Transverse colon (tissue), 4 donors: ENCODE data around the gene GCC1. TPM values are rescaled to one million over a fixed set of nuclear protein-coding genes. Genes with fewer than 3 reads are reported as not detected.
"Not testable (repeated sequence)": the region's sequence is repeated elsewhere in the genome, so short reads cannot be mapped to it uniquely, and the experiment has no call there.

ENCODE experiments used
- DNase-seq: peaks from one replicate; pipeline ENCODE4 v3.0.0-alpha.2; 2019
- H3K27ac ChIP-seq, 4 donors: fragments of 200-600 bp; sonication (generic); 2 replicates each; pipeline ENCODE4 v1.5.1; 2016 to 2018; ENCODE audit warnings: inconsistent platforms in 4 of 4
- H3K27me3 ChIP-seq: fragments of 200-600 bp; sonication (generic); 2 replicates; pipeline ENCODE4 v1.5.1; 2017; ENCODE audit warnings: inconsistent platforms
- H3K36me3 ChIP-seq, 4 donors: fragments of 200-600 bp; sonication (generic); 2 replicates each; pipeline ENCODE4 v1.5.1; 2017 to 2019; ENCODE audit warnings: inconsistent platforms in 4 of 4
- H3K4me1 ChIP-seq, 4 donors: fragments of 200-600 bp; sonication (generic); 2 replicates each; pipeline ENCODE4 v1.5.1; 2017 to 2020; ENCODE audit warnings: inconsistent platforms in 4 of 4
- H3K4me3 ChIP-seq, 4 donors: fragments of 200-600 bp; sonication (generic); 1 replicate in 1 of 4; 2 replicates in 3 of 4; pipeline versions ENCODE4 v1.5.1 to v1.6.1; 2017 to 2019; ENCODE audit warnings: inconsistent platforms in 4 of 4
- H3K9me3 ChIP-seq, 2 donors: fragments of 200-600 bp; sonication (generic); 2 replicates each; pipeline ENCODE4 v1.5.1; 2017 to 2019; ENCODE audit warnings: inconsistent platforms in 2 of 2
- EP300 ChIP-seq: sonication (generic); formaldehyde crosslinking; IDR thresholded peaks from one replicate; pipeline ENCODE4 v1.6.1; 2017; ENCODE audit warnings: antibody characterized with exemption, low read depth
- POLR2A ChIP-seq: fragments of 450-650 bp; IDR thresholded peaks from one replicate; pipeline ENCODE4 v1.6.1; 2016; ENCODE audit warnings: antibody characterized with exemption, mild to moderate bottlenecking, moderate library complexity
- POLR2AphosphoS5 ChIP-seq, 3 donors: sonication (generic); formaldehyde crosslinking; IDR thresholded peaks; one replicate each; pipeline ENCODE4 v1.6.1; 2016; ENCODE audit warnings: antibody characterized with exemption in 3 of 3
- WGBS, 2 donors: methylation state at CpG; one replicate each; pipeline ENCODE4 v1.1.5; 2018; ENCODE audit warnings: low coverage in 1 of 2; 5-methylcytosine and 5-hydroxymethylcytosine counted together
- in situ Hi-C, 4 donors: fragments of 200-750 bp; cut with MboI; loops; one replicate each; pipeline versions ENCODE4 v1.15.0 to v1.15.1; 2017; ENCODE audit warnings: low sequenced_read_pairs in 3 of 4, low pct_ligation_motif_present in 1 of 4, low pct_unique_long_range_greater_than_20kb in 1 of 4
- intact Hi-C: fragments of 100-400 bp; cut with DNase I; formaldehyde crosslinking; loops from one replicate; pipeline ENCODE4 v1.15.1; 2023; ENCODE audit warnings: low total_unique reads
- total RNA-seq, 4 donors: library from RNA; depleted of rRNA; stranded (reverse); fragments of >200 nt; gene quantifications; one replicate each; pipeline ENCODE4 v1.1.0, GENCODE V29; 2016
- TF ChIP-seq, protein P1 (sequence below), 5 experiments: fragments of 200-600 bp in 3 of 5; fragments of 450-650 bp in 2 of 5; sonication (generic) in 3 of 5; IDR thresholded peaks; 1 replicate in 2 of 5; 2 replicates in 3 of 5; pipeline ENCODE4 v1.5.1; 2016 to 2017; ENCODE audit warnings: antibody characterized with exemption in 5 of 5, inconsistent platforms in 3 of 5, mild to moderate bottlenecking in 2 of 5, moderate library complexity in 1 of 5

The GCC1 gene
- total RNA-seq, 4 donors from 2014 or later, result 10.3 to 20.5 (median 18.9) TPM

DNA sequence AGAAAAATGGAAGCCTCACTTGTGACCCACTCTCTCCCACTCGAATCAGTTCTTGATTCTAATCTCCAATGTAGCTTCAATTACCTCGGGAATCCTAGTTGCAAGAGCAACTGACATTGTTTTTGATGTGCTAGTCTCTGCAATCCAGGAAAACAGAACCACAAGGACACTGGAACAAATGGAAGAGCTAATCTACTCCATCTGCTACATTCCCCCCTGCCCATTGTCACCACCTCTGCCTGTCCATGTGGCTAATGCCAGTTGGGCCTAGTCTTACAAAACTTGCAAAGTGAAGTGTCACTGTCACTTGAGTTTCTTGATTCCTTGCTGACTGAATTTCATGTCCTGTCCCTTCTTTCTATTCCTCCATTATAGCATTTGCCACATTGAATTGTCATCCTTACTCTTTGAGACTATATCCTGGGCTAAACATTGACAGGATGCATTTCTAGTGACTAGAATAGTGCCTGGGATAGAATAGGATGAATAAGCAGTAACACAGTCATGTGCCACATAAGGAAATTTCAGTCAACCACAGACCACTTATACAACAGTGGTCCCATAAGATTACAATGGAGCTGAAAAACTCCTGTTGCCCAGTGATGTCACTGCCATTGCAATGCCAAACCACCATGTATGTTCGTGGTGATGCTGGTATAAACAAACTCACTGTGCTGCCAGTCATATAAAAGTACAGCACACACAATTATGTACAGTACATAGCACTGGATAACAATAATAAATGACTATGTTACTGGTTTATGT lies 13.5 kb downstream of the GCC1 start:
- Histone ChIP-seq H3K4me3 (no peak overlapping the region), H3K27me3 (no peaks in the 10 kb centered on the region), H3K27ac (no peak overlapping the region), H3K9me3 (no peaks in the 10 kb centered on the region), H3K36me3 (no peaks in the 10 kb centered on the region), H3K4me1 (no peaks in the 10 kb centered on the region)
- intact Hi-C loops, result no loop called here
- in situ Hi-C loops, result no loop called here
- TF ChIP-seq POLR2AphosphoS5 (IDR thresholded peaks at IDR 0.05) (no peak), EP300 (no peak), POLR2A (no peak)
- TF ChIP-seq, protein P1, sequence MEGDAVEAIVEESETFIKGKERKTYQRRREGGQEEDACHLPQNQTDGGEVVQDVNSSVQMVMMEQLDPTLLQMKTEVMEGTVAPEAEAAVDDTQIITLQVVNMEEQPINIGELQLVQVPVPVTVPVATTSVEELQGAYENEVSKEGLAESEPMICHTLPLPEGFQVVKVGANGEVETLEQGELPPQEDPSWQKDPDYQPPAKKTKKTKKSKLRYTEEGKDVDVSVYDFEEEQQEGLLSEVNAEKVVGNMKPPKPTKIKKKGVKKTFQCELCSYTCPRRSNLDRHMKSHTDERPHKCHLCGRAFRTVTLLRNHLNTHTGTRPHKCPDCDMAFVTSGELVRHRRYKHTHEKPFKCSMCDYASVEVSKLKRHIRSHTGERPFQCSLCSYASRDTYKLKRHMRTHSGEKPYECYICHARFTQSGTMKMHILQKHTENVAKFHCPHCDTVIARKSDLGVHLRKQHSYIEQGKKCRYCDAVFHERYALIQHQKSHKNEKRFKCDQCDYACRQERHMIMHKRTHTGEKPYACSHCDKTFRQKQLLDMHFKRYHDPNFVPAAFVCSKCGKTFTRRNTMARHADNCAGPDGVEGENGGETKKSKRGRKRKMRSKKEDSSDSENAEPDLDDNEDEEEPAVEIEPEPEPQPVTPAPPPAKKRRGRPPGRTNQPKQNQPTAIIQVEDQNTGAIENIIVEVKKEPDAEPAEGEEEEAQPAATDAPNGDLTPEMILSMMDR (IDR thresholded peaks at IDR 0.05), result no peak
- WGBS, 2 donors, result 50 to 75% methylated on average over 1 to 3 of the region's 3 CpGs
- DNase-seq, result no peak

DNA sequence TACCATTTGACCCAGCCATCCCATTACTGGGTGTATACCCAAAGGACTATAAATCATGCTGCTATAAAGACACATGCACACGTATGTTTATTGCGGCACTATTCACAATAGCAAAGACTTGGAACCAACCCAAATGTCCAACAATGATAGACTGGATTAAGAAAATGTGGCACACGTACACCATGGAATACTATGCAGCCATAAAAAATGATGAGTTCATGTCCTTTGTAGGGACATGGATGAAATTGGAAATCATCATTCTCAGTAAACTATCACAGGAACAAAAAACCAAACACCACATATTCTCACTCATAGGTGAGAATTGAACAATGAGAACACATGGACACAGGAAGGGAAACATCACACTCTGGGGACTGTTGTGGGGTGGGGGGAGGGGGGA lies 17.4 kb downstream of the GCC1 start:
- H3K36me3 ChIP-seq, intact Hi-C loops, H3K4me1 ChIP-seq, H3K4me3 ChIP-seq, H3K9me3 ChIP-seq, in situ Hi-C loops, H3K27ac ChIP-seq, DNase-seq, H3K27me3 ChIP-seq: not testable (repeated sequence)
- WGBS, 2 donors, result no CpG with 5 or more reads among the region's 3 CpGs

DNA sequence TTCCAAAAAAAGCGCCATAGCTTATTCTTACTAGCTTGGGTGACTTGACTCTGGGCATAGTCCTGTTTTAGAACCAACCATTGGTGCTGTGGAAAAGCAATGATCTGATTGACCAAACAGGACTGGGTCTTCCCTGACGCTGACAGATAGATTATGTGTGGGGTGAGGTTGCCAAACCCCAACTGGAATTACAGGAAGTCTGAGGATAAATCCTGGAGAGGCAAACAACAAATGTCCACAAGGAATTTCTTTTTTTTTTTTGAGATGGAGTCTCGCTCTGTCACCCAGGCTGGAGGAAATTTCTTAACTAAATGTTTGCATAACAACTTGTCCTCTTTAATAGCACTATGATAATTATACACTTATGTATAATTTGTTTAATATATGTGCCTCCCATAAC lies 19.2 kb downstream of the GCC1 start:
- DNase-seq, result no peak
- Histone ChIP-seq H3K9me3 (peaks cover 0 to 3% of the 10 kb centered on the region in 2 donors), H3K27ac (no peak overlapping the region), H3K4me3 (no peak overlapping the region), H3K4me1 (no peaks in the 10 kb centered on the region), H3K36me3 (no peaks in the 10 kb centered on the region), H3K27me3 (no peaks in the 10 kb centered on the region)
- 76 to 80% methylated on average over 2 to 3 of the region's 3 CpGs for WGBS, 2 donors
- TF ChIP-seq EP300 (no peak), POLR2AphosphoS5 (IDR thresholded peaks at IDR 0.05) (no peak), POLR2A (no peak)
- TF ChIP-seq, protein P1 (IDR thresholded peaks at IDR 0.05), result no peak
- intact Hi-C loops, result no loop called here
- in situ Hi-C loops, result no loop called here

DNA sequence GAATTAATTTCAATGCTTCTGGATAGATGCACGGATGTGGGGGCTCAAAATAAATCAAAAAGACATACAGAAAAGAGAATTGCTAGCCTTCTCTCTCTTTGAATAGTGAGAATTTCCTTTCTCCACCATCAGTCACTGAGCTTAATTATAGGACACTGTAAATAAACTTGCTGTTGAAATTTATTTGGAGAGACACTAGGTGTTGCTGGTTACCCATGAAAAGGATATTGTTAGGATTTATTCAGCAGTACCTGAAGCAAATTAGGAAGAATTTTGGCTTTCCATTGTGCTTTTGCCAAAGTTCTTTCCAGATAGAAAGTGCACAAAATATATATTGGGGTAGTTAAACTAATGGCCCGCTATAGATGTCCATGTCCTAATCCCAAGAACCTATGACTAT lies 27.6 kb downstream of the GCC1 start:
- WGBS, 2 donors, result 75 to 81% methylated on average over 1 to 2 of the region's 2 CpGs
- no peaks in the 10 kb centered on the region for H3K9me3 ChIP-seq

DNA sequence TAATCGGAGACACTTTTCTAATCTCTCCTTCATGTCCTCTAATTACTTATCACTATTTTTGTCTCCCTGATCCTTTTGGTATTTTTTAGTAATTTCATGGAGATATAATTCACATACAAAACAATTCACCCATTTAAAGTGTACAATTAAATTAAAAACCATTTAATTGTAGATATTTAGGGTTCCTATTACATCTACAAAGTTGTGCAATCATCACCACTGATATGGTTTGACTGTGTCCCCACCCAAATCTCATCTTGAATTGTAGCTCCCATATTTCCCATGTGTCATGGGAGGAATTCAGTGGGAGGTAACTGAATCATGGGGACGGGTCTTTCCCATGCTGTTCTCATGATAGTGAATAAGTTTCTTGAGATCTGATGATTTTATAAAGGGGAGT lies 29.0 kb downstream of the GCC1 start:
- Histone ChIP-seq H3K9me3 (no peaks in the 10 kb centered on the region), H3K4me1 (no peaks in the 10 kb centered on the region), H3K27me3 (no peaks in the 10 kb centered on the region), H3K27ac (no peak overlapping the region), H3K4me3 (no peak overlapping the region), H3K36me3 (no peaks in the 10 kb centered on the region)
- intact Hi-C loops, result no loop called here
- in situ Hi-C loops, result no loop called here
- 88 to 93% methylated on average over 1 to 2 of the region's 2 CpGs for WGBS, 2 donors
- no peak for DNase-seq
- TF ChIP-seq POLR2AphosphoS5 (IDR thresholded peaks at IDR 0.05) (no peak), EP300 (no peak), POLR2A (no peak)
- TF ChIP-seq, protein P1 (IDR thresholded peaks at IDR 0.05), result no peak

More for the DNA sequence above, 27.6 kb downstream of the GCC1 start:
- Histone ChIP-seq H3K27ac (no peak overlapping the region), H3K27me3 (no peaks in the 10 kb centered on the region), H3K4me1 (no peaks in the 10 kb centered on the region), H3K36me3 (no peaks in the 10 kb centered on the region), H3K4me3 (no peak overlapping the region)
- DNase-seq, result no peak
- TF ChIP-seq EP300, result no peak
- TF ChIP-seq POLR2A, result no peak
- TF ChIP-seq POLR2AphosphoS5 (IDR thresholded peaks at IDR 0.05), result no peak
- in situ Hi-C loops (no loop called here), intact Hi-C loops (no loop called here)
